Gastrocnemius medialis (tissue), 4 donors: ENCODE results near the gene TMEM52. TPM values are rescaled to one million over a fixed set of nuclear protein-coding genes. Genes with fewer than 3 reads are reported as not detected.

Source experiments
- ATAC-seq, 2 donors: fragments of 150-250 bp; one replicate each; pipeline ENCODE4 v1.9.1; 2016
- DNase-seq, 2 donors: peaks; one replicate each; pipeline ENCODE4 v3.0.0-alpha.2; 2019
- H3K27ac ChIP-seq, 4 donors: fragments of 200-600 bp; sonication (generic); 1 replicate in 1 of 4; 2 replicates in 3 of 4; pipeline ENCODE4 v1.5.1; 2016 to 2018; ENCODE audit warnings: mild to moderate bottlenecking in 2 of 4, moderate library complexity in 1 of 4
- H3K27me3 ChIP-seq, 3 donors: fragments of 200-600 bp; sonication (generic) in 2 of 3; 1 replicate in 1 of 3; 2 replicates in 2 of 3; pipeline versions ENCODE4 v1.5.1 to v1.6.0; 2016 to 2019; ENCODE audit warnings: mild to moderate bottlenecking in 1 of 3, moderate library complexity in 1 of 3
- H3K36me3 ChIP-seq, 2 donors: fragments of 200-600 bp; sonication (generic) in 1 of 2; one replicate each; pipeline ENCODE4 v1.5.1; 2017 to 2018
- H3K4me1 ChIP-seq, 2 donors: fragments of 200-600 bp; sonication (generic) in 1 of 2; one replicate each; pipeline ENCODE4 v1.5.1; 2016 to 2017; ENCODE audit warnings: mild to moderate bottlenecking in 2 of 2
- H3K4me3 ChIP-seq, 4 donors: fragments of 200-600 bp; sonication (generic) in 3 of 4; 1 replicate in 1 of 4; 2 replicates in 3 of 4; pipeline ENCODE4 v1.5.1; 2016 to 2019; ENCODE audit warnings: mild to moderate bottlenecking in 2 of 4
- H3K9me3 ChIP-seq, 3 donors: fragments of 200-600 bp; sonication (generic) in 2 of 3; 1 replicate in 1 of 3; 2 replicates in 2 of 3; pipeline ENCODE4 v1.5.1; 2016 to 2019
- POLR2A ChIP-seq, 2 donors: fragments of 450-650 bp; IDR thresholded peaks; one replicate each; pipeline ENCODE4 v1.6.1; 2017; ENCODE audit warnings: antibody characterized with exemption in 2 of 2, mild to moderate bottlenecking in 2 of 2, moderate library complexity in 2 of 2
- in situ Hi-C, 4 donors: fragments of 200-750 bp; cut with MboI; loops; one replicate each; pipeline versions ENCODE4 v1.15.0 to v1.8.0; 2017; ENCODE audit warnings: low sequenced_read_pairs in 4 of 4
- intact Hi-C: fragments of 100-400 bp; cut with DNase I; formaldehyde crosslinking; loops from one replicate; pipeline ENCODE4 v1.15.1; 2023; ENCODE audit warnings: low total_unique reads
- total RNA-seq, 4 donors: library from RNA; depleted of rRNA; stranded (reverse); fragments of >200 nt; gene quantifications; one replicate each; pipeline versions ENCODE4 v1.1.0 to v1.2.3, GENCODE V29; 2016
- TF ChIP-seq, protein P1 (sequence below), 5 experiments: fragments of 450-650 bp in 3 of 5; fragments of 200-600 bp in 2 of 5; sonication (generic) in 2 of 5; IDR thresholded peaks in 4 of 5; conservative IDR thresholded peaks in 1 of 5; 1 replicate in 4 of 5; 2 replicates in 1 of 5; pipeline ENCODE4 v1.5.1; 2016 to 2019; ENCODE audit warnings: antibody characterized with exemption in 5 of 5, mild to moderate bottlenecking in 3 of 5, moderate library complexity in 3 of 5

The TMEM52 gene
- total RNA-seq, 4 donors from 2014 or later, result 43.3 to 155 (median 67.2) TPM

DNA sequence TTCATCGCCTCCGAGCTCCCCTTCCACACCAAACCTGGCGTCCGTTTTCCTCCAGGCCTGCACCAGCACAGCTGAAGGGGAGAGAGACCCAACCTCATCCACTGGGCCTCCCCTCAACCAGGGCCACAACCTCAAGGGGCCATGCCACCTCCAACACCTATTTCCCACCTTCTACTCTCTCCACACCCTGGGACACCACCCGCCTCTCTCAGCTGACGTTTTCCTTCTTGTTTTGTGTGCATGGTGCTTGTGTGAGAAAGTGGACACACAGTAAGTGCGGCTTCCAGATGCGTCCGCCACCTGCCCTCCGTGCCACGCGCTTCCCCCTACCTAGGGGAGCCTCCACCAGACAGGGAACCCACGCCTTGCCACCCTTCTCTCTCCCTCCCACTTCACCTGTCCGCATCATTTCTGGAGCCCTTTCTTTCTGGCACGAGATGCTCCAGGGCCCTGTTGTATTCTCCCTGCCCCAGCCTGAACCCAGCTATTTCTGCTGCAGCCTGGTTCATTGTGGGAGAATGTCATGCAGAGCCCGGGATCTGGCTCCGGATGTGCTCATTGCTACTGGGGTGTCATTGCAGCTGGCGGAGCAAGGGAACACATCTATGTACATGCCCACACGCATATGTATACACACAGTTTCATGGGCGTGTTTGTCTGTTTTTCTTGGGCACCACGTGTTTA lies 26.9 kb downstream of the TMEM52 start:
- H3K9me3 ChIP-seq, result no peaks in the 10 kb centered on the region
- H3K36me3 ChIP-seq, result no peaks in the 10 kb centered on the region
- in situ Hi-C loops (loop anchor here in 1 of 4 donors (25.0 kb wide), 1 partner anchor 130 kb away; no protein-coding TSS in a partner anchor), intact Hi-C loops (loop anchor here (5.0 kb wide), 1 partner anchor 35 kb away; no protein-coding TSS in a partner anchor)
- peak overlapping the region; percentile 87 to 97 (median 96) for H3K27ac ChIP-seq
- ATAC-seq, result no peak
- TF ChIP-seq, protein P1, sequence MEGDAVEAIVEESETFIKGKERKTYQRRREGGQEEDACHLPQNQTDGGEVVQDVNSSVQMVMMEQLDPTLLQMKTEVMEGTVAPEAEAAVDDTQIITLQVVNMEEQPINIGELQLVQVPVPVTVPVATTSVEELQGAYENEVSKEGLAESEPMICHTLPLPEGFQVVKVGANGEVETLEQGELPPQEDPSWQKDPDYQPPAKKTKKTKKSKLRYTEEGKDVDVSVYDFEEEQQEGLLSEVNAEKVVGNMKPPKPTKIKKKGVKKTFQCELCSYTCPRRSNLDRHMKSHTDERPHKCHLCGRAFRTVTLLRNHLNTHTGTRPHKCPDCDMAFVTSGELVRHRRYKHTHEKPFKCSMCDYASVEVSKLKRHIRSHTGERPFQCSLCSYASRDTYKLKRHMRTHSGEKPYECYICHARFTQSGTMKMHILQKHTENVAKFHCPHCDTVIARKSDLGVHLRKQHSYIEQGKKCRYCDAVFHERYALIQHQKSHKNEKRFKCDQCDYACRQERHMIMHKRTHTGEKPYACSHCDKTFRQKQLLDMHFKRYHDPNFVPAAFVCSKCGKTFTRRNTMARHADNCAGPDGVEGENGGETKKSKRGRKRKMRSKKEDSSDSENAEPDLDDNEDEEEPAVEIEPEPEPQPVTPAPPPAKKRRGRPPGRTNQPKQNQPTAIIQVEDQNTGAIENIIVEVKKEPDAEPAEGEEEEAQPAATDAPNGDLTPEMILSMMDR (IDR thresholded peaks at IDR 0.05 in 4 of 5, conservative IDR thresholded peaks at IDR 0.05 in 1 of 5), result no peak
- TF ChIP-seq POLR2A (IDR thresholded peaks at IDR 0.05), result no peak
- H3K4me1 ChIP-seq, result peaks cover 45 to 52% of the 10 kb centered on the region in 2 donors
- peak overlapping the region; percentile 69 to 82 (median 76) for H3K4me3 ChIP-seq
- H3K27me3 ChIP-seq, result no peaks in the 10 kb centered on the region
- DNase-seq, result no peak

- intact Hi-C loops, result loop anchor here (1.0 to 5.0 kb wide), 3 partner anchors 18 to 113 kb away; partner anchors contain the start of gene NADK
- Histone ChIP-seq H3K4me3 (peak overlapping the region; percentile 69 to 82 (median 76)), H3K27me3 (no peaks in the 10 kb centered on the region), H3K9me3 (no peaks in the 10 kb centered on the region), H3K36me3 (no peaks in the 10 kb centered on the region), H3K4me1 (peaks cover 49 to 58% of the 10 kb centered on the region in 2 donors), H3K27ac (peak overlapping the region; percentile 87 to 97 (median 96))
- TF ChIP-seq, protein P1 (IDR thresholded peaks at IDR 0.05 in 4 of 5, conservative IDR thresholded peaks at IDR 0.05 in 1 of 5), result no peak
- TF ChIP-seq POLR2A (IDR thresholded peaks at IDR 0.05), result no peak
- ATAC-seq (peak; percentile 35 to 74), DNase-seq (peak; percentile 40 to 80)
- in situ Hi-C loops, result loop anchor here in 1 of 4 donors (25.0 kb wide), 1 partner anchor 129 kb away; no protein-coding TSS in a partner anchor
Observed at GRCh38 chr1:1891349-1892078, 27.6 kb downstream of the TMEM52 start.

GRCh38 chr1:1890506-1891348 lies 28.4 kb downstream of the TMEM52 start, which contains the start of gene GNB1:
TSS of gene GNB1 (minus strand) at chr1:1891087. CDS start at chr1:1825453, 65,634 bp downstream.
- peak; percentile 72 to 75 for TF ChIP-seq POLR2A (IDR thresholded peaks at IDR 0.05)
- TF ChIP-seq, protein P1 (IDR thresholded peaks at IDR 0.05 in 4 of 5, conservative IDR thresholded peaks at IDR 0.05 in 1 of 5), result peak in 1 of 5 experiments; percentile 5
- Histone ChIP-seq H3K4me3 (peak within 1 kb of the TSS; percentile 74 to 82 (median 80)), H3K36me3 (no peaks in the 10 kb centered on the region), H3K27ac (peak within 1 kb of the TSS; percentile 87 to 97 (median 96)), H3K27me3 (no peaks in the 10 kb centered on the region), H3K4me1 (peaks cover 49 to 63% of the 10 kb centered on the region in 2 donors), H3K9me3 (no peaks in the 10 kb centered on the region)
- ATAC-seq (peak; percentile 87 to 89), DNase-seq (peak; percentile 68 to 80)
- intact Hi-C loops, result loop anchor here (1.0 to 5.0 kb wide), 3 partner anchors 19 to 112 kb away; partner anchors contain the start of gene NADK
- in situ Hi-C loops, result loop anchor here in 1 of 4 donors (25.0 kb wide), 1 partner anchor 128 kb away; no protein-coding TSS in a partner anchor
